Pons (tissue), 1 donor: ENCODE measurements around the gene NUB1.

Experiments
- DNase-seq: peaks from one replicate; pipeline ENCODE4 v3.0.0-alpha.2; 2016; ENCODE audit warnings: low spot score

The NUB1 gene

DNA sequence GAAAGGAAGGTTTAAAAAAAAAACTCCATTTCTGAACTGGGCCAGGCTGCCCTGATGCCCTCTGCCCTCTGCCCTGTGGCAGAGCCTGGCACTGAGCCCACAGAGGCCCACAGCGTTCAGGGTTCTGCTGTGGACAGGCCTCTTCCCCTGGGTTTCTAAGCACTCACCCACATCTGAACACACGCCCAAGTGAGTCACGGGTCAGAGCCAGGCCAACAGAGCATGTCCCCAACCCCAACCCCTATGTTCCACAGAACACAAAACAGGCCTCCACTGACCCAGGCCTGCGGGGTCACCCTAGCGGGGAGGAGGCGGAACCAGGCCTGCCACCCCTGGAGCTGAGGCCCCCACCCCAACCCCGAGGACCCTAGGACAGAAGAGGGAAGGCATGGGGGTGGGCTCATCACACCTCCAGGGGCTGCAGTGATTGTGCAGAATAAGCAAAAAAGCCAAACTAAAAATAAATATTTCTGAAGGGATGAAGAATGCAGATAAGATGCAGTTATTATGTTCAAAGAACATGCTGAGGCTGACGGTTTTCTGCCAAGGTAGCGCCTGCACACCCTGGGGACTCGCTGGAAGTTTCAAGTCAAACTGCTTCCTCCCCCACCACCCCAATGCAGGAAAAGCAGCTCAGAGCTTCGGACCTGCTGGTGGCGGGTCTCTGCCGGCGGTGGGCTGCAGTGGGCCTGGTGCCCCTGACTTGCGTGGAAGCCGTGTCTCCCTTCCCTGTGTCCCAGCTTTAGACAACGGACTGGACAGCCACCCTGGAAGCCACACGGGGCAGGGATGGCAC lies 62.8 kb downstream of the NUB1 start:
- DNase-seq = no peak

DNA sequence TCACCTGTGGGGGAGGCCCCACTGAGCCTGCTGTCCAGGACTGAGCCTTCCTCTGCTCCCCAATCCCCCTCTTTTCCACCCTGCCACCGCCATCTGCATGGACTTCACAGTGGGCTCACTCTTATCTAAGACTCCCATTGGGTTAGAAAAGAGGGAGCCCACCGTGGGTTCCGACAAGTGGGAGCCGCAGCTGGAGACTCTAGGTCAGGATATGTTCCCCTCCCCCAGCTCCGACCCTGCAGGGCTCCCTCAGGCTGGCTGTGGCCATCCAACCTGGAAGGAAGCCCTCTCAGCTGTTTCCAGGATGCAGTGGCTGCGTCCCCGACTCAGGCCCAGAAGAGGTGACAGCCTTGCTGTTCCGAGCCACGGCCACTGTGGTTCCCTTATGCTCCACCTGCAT lies 63.4 kb downstream of the NUB1 start:
- no peak for DNase-seq

DNA sequence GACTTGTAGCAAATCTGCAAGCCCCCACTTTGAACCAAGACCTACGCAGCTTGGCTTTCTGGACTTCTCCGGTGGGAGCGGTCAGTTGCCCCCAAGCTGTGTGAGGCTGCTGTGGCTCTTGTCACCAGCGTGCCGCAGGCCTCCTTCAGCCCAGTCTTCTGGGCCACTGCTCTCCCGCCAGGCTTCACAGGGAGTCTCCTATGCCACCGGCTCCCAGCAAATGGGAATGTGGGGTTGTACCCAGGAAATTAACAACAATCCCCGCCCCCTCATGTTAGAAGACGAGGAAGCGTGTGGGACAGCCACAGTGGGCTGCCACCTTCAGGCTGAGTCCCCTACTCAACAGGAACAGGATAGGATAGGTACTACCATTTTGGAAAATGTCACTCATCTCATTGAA lies 64.0 kb downstream of the NUB1 start:
- no peak for DNase-seq

DNA sequence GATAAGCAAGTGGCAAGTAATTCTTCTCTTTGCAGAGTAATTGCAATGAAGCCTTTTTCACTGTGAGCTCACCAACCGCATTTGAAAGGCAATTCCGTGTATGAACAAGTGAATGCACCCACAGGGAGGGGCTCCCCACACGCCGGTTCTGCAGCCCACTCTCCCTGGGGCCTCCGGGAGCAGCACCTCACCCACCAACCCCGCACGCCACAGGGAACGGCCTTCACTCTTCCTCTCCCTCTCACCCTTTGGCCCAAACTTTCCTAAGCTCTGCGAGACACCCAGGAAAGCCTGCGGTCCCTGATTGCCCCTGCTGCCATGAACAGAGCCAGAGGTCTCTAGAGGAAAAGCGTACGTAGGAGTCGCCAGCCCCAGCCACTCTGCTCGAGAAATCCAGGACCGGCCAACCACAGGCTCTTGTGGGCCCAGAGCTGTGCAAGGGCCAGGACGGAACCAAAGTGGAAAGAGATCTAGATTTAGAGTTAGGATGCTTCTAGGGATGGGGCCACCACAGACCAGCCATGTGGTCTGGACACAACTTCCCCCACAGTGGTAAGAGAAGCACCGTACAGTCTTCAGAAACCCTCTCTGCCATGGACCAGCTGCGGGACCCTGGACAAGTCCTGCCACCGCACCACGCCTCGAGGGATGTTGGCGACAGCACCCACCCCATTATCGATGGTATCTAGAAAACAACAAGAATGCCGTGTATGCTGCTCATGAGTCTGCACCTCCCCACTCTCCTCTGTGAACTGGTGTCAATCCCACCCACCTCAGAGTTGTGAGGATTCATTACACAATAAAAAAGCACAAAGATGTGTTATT lies 64.7 kb downstream of the NUB1 start:
- no peak for DNase-seq

DNA sequence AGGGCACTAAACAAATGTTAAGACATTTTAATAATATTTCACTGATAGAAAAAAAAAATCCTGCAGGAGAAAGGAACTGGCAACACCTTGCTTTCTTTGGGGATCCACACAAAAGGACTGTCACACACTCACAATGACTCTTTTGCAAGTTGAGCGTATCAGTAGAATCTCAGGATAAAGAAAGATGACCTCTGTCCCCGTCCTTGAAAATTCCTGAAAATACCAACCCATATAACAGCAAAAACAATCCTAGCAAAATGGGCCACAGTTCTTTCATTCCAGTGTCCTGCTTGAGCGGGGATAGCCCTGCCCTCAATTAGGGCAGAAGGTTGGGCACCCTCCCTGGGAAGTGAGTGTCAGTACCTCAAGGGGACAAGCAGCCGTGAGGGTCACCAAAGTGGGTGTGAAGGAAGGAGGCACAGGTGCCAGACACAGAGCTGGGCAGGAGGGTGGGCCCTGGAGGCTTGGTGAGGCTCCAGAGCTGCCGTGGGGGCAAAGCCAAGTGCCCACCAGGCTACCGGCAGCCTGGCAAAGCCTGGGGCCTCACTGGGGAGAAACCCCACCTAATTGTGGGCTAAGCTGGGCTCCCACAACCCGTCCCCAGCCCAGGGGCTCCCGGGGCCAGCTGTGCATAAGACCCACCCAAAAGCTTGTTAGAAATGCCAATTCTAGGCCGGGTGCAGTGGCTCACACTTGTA lies 65.4 kb downstream of the NUB1 start:
- no peak for DNase-seq

DNA sequence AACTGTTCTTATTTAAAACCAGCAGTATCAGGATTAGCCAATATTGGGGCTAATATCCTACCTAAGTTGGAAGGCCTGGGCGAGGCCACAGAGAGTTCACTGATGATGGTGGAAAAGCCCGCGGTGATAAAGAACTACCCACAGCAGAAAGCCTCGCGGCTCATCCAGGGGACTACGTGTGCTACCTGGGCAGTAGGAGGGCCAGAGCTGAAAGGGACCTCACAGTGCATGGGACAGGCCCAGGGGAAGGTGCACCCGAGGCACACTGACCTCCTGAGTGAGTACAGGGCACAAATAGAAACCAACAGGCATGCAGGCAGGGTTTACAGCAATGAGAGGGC lies 66.9 kb downstream of the NUB1 start:
- no peak for DNase-seq

DNA sequence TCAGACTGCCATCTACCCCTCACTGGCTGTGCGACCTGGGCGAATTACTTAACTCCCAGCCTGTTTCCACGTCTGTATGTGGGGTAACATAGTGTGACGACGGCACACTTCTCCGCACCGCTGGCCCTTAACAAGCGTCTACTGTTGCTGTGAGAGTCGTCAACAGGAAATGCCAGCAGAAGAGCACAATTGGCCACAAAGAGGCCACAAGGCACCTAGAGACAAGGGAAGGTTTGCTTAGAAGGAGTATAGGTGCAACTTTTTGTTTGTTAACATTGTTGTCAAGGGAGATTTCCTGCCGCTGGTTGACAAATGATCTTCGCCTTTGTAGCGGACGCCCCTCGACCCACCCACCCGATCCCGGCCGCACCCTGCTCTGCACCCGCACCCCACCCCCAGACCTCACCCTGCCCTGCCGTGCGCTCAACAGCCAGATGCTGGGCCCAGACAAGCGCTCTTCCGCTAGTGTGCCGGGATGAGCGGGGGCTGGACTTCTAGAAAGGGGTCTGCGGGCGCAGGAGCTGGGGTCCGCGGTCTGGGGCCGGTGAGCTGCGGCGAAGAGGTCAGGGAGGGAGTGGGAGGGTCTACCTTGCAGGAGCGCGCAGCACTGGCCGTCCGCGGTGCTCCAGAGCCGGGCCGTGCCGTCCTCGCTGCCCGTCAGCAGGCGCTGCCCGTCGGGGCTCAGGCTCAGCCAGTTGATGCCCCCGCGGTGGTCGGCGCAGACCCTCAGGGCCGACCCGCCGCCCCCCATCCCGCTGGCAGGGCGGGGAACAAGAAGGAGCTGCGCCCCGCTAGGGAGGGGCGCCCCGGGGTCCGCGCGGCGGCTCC lies 67.4 kb downstream of the NUB1 start:
- DNase-seq = no peak

DNA sequence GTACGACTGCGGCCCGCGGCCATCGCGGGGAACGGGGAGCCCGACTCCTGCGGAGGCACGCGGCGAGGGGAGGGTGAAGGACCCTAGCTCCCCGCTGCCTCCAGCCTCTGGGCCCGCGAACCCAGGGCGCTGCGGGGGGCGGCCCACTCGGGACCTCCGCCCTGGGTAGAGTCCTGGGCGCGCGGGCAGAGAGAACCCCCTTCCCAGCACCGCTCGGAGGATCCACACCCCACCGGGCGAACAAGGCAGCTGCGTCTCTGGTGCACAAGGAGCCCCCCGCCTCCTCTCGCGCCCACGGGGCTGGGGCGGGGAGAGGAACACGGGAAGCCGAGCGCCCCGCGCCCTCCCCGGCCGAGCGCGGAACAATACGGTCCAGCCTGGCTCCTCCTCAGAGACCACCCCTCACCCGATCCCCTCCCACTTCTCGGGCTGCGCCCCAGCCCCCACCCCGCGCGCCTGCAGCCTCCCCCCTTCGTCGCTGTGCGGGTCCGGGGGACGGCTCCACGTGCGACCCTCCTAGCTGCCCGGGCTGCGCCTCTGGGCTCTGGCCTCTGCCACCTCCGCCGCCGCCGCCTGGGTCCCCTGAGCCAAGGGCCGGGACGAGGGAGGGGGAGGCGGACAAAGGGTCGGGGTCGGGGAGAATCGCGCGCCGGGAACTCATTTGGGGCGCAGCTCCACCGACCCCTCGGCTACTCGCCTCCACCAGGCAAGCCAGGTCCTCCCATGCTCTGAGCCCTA lies 68.2 kb downstream of the NUB1 start, which contains the start of gene WDR86:
TSS of gene WDR86 (minus strand) at position 372 of the 738 bp plus-strand sequence. CDS start 449 bp downstream, outside the sequence.
- DNase-seq = no peak

DNA sequence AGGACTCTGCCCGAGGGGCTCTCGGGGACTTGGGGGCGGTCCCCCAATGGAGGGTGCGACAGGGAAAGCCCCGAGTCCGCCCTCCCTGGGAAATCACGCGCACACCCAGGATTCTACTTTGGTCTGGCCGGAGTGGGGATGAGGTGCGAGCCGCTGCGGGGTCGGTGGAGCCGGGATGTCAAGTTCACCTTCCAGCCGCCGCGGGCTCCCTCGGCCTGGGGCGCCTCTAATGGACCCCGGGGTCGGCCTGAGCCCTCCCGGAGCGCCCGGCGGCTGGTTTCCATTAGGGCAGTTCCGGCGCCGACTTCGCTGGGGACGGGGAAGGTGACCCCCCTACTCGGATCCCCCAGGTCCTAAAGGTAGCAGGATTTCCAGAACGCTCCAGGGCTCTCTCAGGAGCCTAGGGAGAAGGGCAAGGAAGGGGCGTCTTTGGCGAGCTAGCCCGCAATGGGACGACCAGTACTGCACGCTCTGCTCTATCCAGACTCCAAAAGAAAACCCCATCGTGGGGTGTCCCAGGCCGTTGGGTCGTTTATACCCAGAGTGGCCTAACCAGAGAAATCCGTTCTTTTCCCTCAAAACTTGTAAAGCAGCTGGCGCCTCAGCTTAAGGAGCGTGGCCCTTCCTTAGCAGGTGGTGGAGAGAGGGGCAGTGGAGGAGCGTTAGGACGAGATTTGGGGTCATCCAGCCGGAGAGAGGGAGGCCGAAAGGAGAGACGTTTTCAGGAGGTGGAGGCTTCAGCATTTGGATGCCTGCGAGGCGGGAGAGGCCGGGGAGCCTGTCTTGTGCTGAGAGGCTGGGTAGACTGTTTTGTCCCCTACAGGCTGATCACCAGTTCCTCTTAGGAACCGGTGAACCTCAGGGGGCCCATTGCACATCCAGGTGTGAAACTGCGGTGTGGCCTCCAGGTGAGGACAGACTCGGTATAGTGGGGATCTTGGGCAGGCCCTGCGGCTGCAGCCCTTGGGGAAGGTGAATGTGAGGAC lies 69.1 kb downstream of the NUB1 start:
- no peak for DNase-seq

DNA sequence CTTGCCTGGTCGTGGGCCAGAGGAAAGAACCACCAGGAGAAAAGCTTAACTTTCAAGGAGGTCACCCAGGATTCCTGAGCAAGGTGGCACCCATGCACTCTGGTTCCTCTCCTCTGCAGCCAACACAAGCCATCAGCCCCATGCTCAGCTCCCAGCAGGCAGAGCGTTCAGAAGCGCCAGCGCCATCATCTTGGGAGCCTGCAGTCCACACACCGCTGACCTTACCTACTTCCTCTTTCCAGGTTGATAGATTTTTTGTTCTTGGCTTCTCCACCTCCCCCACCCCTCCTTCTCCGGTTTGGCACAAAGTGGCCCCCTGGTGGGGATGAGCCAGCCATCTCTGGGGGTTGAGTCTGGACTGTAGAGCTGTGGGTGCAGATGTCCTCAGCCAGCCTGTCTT lies 69.9 kb downstream of the NUB1 start:
- DNase-seq = no peak

DNA sequence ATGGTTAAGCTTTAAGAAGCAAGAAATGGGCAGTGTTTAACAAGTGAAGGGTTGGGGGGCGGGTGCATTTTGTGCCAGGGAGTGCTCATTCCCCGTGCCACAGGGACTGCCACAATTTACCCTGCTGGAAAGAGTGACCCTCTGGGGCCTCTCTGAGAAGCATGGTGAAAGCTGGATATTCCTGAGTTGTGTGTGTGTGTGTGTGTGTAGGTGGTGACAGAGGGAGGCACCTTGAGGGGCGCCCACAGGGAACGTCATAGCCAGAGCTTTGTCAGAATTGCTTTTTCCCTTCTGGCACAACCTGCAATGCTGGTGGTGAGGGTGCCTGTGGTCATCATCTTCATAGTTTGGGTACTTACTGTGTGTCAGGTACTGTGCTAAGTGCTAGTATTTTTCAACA lies 70.7 kb downstream of the NUB1 start:
- DNase-seq = no peak

DNA sequence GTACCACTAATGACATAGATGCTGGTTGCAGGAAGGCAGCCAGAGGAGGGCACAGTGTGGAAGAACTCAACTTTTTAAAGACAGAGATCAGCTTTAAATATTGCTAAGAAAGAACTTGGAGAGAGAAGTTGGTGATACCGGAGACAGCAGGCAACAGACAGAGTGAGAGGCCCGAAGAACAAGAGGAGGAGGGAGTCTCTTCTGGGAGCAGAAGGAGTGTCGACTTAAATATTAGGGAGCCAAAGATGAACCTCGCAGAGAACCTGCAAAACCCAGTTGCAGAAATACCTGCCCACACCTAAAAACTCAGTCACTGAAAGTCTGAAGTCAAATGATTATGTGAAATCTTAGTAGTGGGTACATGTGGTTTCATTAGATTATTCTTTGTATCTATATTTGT lies 71.6 kb downstream of the NUB1 start:
- no peak for DNase-seq

DNA sequence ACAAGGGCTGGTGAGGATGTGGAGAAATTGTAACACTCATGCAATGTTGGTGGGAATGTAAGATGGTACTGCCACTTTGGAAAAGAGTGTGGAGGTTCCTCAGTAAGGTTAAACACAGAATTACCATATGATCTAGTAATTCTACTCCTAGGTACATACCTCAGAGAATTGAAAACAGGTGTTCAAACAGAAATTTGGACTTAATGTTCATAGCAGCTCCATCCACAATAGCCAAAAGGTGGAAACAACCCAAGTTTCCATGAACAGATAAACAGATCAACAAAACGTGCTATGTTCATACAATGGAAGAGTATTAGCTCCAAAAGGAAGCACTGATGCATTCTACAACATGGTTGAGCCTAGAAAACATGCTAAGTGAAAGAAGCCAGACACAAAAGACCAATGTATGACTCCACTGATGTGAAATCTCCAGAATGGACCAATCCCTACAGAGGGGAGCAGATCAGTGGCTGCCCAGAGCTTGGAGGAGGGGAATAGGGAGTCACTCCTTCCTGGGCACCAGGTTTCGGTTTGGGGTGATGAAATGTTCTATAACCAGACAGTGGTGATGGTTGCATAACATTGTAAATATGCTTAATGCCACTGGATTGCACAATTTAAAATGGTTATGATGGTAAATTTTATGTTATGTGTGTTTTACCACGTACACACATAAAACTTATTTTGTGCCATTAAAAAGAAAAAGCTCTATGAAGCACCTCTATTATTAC lies 73.9 kb downstream of the NUB1 start:
- no peak for DNase-seq

DNA sequence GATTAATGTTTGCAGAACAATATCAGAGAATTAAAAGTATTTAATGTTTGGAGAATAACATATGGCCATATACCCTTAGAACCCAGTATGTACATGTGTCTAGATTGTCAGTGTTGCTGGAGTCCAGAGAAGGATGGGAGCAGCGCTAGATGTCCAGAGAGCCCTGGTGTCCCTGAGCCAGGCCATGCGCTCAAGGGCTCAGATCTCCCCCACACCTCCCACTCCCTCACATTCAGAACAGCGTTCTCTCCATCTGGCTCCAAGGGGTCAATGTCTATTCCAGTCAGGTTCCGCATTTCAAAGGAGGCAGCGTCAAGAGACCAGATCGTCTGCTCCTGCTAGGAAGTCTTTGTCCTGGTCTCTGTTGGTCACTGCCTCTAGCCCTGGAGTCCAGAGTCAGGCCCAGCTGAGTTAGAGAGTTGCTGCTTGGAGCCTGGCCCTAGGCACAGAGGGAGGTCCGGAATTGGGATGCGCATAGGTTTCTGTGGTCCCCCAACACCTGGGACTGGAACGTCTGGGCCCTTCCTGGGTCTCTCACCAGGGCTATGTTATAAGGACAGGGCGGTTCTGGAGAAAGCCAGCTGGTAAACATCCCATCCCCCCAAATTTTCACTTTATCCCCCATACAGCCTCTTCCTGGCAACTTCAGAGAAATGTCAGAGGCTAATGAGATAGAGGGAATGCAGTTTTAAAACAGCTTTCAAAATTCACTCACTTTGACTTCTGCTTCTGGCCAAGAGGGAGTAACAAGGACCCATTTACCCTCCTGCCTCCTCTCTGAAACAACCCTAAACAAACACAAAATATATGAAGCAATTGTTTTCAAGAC lies 74.7 kb downstream of the NUB1 start:
- DNase-seq = no peak

DNA sequence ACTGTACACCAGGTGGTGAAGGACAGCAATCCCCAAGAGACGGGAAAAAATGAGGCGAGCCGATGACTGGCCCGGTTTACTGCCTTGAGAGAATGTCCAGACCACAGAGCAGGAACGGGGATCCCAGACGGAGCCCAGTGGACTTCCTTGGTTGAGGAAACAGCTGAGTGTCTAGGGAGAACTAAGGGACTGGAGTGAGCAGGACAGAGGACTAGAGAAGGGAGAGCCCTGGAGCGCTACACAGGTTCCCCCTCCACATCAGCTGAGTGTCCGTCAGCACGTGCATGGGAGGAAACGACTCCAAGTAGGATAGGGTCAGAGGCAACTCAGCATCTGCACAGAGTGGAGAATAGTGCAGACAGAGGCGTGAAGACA lies 75.3 kb downstream of the NUB1 start:
- DNase-seq = no peak

DNA sequence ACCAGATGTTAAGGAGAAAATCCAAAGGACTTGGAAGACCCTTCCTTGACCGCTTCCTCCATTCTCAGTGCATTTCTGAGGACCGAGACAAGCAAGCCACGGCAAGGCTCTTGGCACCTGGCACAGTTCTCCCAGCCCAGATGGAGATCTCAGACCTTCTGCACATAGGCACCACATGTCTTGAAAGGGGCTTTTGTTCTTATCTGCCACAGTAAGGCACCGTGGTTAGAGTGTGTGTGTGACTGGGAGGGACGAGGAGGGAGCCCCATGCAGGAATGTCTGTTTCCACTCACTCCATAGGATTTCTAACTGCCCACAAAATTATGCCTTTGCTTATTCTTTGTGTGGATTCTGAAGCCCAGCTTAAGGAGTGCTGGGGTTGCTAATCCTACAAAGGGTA lies 78.5 kb downstream of the NUB1 start:
- DNase-seq = no peak

DNA sequence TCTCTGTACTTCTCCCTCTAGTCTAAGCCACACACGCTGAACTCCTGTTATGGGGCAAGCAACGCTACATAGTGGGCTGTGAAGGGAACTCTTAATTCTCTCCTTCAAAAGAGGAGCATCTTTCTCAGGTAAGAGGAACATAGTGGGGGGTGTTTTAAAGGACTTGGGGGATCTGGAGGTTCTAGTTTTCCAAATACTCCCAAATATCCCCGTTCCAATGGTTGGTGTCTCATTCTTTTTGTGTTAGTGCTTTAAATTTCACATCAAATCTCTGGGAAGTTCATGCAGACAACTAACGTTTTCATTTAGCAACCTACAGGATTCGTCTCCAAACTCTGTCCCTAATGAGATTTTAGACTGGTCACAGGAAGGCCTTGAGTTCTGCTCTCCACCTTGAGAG lies 80.6 kb downstream of the NUB1 start:
- DNase-seq = no peak

DNA sequence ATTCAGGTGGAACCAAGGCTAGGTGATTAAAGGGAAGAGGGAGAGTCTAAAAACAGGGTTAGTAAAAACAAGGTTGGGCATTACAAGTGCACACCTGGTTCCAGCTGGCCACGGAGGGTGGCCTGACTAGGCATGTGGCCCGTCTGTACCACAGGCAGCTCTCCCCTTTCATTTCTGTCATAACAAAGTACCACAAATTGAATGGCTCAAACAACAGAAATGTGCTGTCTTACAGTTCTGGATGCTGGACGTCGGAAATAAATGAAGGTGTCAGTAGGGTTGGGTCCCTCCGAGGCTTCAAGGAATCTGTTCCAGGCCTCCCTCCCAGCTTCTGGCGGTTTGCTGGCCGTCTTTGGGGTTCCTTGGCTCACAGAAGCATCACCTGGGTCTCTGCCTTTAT lies 81.6 kb downstream of the NUB1 start:
- no peak for DNase-seq

DNA sequence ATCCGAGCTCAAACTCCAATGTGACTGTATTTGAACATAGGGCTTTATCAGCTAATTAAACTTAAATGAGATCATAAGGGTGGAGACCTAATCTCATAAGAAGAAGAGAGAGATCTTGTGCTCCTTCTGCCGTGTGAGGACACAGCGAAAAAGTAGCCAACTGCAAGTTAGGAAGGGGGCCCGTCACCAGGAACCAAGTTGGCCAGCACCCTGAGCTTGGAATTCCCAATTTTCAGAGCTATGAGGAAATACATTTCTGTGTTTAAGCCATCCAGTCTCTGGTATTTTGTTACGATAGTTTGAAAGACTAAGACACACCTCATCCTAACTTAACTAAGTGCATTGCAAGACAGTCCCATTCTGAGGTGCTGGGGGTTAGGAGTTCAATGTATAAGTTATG lies 82.3 kb downstream of the NUB1 start:
- DNase-seq = no peak
